GM18526 (cell line): Measurements from ENCODE around the gene STIMATE.

Source experiments
- POLR2A ChIP-seq: IDR thresholded peaks from 3 replicates; pipeline ENCODE4 v1.6.1; 2011; ENCODE audit not compliant: insufficient read length; ENCODE audit errors: extremely low read depth

Gene STIMATE

GRCh38 chr3:52907497-52907896, 10.1 kb upstream of the STIMATE start:
- no peak for TF ChIP-seq POLR2A

DNA sequence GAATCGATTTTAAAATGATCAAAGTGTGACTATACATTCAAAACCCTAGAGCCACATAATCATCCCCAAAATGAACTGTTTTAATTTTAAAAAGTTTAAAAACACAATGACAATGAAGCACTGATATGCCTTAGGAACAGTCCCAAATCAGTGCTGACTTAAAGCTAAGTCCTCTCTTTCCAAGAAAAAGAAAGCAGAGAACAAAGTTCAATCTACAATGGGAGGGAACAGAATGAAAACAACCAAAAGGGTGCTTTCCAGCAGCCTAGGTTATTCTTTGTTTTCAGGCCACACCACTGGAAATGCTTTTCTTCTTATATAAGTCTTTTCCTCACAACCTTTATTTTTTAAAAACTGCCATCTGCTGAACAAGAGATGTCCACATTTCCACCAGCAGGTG, 7.2 kb upstream of the STIMATE start:
- no peak for TF ChIP-seq POLR2A

- no peak for TF ChIP-seq POLR2A
Observed at GRCh38 chr3:52904000-52904399, 6.7 kb upstream of the STIMATE start.

- TF ChIP-seq POLR2A = no peak
Observed at GRCh38 chr3:52896613-52897012, 735 bp downstream of the STIMATE start.

DNA sequence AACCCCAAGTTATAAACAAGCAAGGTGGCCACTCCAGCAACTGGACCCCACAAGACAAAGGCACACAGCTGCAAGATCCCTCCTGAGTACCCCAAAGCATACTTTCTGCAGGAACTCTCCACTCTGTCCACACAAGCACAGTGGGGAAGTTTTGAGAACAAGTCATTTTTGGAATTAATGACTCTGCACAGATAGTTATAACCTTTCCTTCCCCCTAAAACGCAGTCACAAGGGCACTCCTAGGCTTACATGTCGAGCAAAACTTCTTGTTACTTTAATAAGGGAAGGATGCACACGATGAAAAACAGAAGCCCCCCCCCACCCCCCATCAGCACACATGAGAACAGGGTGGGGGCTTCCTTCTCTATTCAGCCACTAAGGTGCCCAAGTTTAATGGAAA, 1.2 kb downstream of the STIMATE start:
- no peak for TF ChIP-seq POLR2A

DNA sequence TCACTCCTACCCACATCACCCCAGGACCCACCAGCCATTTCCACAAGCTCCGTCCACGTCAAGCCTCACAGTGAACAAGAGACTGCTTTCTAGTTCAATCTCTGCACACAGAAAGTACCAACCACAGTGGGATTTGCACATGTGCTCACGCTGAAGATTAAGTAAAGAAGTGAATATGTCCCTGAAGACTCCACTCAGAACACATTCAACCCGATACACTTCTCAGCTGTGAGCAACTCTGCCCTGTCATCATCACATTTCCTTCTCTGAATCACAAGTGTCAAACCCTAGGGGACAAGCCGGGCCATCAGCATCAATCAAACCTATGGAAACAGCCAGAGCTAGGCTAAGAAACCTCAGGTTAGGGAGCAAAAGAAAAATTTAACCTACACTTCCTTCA, 1.9 kb downstream of the STIMATE start:
- no peak for TF ChIP-seq POLR2A

DNA sequence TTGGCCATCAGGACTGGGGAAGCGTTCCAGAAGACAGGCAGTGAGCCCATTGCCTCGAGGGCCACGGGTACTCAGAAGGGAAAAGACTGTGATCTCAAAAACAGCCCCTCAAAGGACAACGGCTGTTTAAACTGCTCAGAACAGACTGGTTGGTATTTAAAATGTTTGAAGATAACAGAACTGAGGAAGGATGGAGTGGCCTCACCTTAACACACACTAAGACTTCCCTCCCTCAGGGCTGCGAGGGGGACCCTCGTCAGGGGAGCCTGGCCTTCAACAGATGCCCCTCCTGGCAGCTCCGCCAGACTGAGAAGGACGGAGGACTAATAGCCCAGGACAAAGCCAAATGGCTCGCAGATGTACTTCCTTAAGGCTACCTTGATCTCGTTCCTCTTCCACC, 2.6 kb downstream of the STIMATE start:
- no peak for TF ChIP-seq POLR2A

GRCh38 chr3:52893723-52894122, 3.6 kb downstream of the STIMATE start:
- no peak for TF ChIP-seq POLR2A

DNA sequence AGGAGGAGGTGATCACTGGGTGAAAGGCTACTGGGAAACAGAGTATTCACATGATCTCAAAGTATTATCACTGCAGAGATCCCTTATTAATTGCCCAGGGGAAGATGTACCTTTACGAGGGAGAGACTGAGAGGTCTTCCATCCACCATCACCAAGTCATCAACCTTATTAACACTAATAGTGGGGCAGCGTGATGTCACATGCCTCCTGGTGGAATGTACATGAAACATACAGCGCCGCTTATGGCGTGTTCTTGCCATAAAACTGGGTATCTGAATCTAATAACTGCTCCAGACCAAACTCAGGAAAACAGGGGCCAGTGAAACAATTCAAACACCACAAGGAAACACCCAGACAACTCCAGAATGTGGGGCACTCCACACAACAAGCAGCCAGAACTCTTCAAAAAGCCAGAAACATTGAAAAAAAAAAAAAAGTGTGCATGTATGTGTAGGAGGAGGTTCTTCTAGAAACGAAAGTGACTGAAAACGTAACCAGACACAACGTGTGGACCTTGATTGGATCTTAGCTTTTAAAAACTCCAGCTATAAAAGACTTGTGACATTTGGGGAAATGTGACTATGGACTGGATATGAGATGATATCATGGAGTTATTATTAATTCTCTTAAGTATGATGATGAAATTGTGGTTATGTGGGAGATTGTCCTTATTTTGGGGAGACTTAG, 4.6 kb downstream of the STIMATE start:
- TF ChIP-seq POLR2A = no peak

- TF ChIP-seq POLR2A = no peak
Observed at GRCh38 chr3:52892290-52892624, 5.1 kb downstream of the STIMATE start.

GRCh38 chr3:52891615-52892081, 5.7 kb downstream of the STIMATE start:
- no peak for TF ChIP-seq POLR2A

DNA sequence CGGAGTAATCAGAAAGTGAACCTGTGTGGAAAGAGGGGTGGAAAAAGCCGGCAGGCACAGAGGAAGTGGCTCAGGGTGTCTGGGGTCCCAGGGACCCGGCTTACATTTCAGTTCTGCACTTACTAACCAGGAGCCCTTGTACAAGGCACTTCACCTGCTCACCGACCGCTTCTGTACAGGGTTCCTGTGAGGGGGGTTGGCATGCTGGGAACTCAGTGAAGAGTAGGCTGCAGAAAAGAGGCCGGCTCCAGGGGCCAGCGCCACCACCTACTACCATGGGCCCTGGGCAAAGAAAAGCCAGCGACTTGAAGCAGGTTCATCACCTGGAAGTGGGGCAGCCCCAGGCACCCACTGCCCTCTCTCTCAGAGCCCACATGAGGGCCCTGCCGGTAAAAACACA, 6.2 kb downstream of the STIMATE start:
- TF ChIP-seq POLR2A = no peak

DNA sequence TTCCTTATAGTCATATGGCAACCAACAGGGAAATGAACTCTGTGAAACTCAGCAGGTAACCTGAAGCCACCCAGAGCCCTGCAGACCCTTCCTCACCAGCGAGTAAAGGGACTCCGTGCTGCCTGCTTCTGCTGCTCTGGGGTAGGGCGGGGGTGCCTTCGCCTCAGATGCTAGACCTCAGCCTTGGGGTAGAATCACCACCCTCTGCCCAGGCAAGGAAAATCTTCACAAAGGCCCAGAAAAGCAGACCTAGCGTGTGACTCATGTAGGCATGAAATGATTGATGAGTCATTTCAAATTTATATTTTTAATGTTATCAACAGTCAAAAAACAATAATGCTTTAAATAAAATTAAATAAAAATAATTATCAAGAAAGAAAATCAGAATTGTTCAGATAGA, 6.6 kb downstream of the STIMATE start:
- TF ChIP-seq POLR2A = no peak

- TF ChIP-seq POLR2A = no peak
Observed at GRCh38 chr3:52889901-52890300, 7.4 kb downstream of the STIMATE start.

GRCh38 chr3:52887166-52887565, 10.2 kb downstream of the STIMATE start:
- no peak for TF ChIP-seq POLR2A

GRCh38 chr3:52886049-52886730, 11.2 kb downstream of the STIMATE start:
- no peak for TF ChIP-seq POLR2A

GRCh38 chr3:52882377-52882776, 15.0 kb downstream of the STIMATE start:
- TF ChIP-seq POLR2A = no peak
